Uterus (tissue), 2 donors: ENCODE data around the gene DNAJC15.

Experiments used
- POLR2A ChIP-seq, 2 donors: fragments of 450-650 bp; IDR thresholded peaks; one replicate each; pipeline ENCODE4 v1.6.1; 2016; ENCODE audit warnings: antibody characterized with exemption in 2 of 2, mild to moderate bottlenecking in 1 of 2, moderate library complexity in 1 of 2
- TF ChIP-seq, protein P1 (sequence below), 4 experiments: fragments of 200-600 bp in 2 of 4; fragments of 450-650 bp in 2 of 4; sonication (generic) in 2 of 4; IDR thresholded peaks; one replicate each; pipeline ENCODE4 v1.5.1; 2016 to 2019; ENCODE audit warnings: antibody characterized with exemption in 4 of 4, mild to moderate bottlenecking in 2 of 4, moderate library complexity in 1 of 4

GRCh38 chr13:43020794-43021193 is 2.6 kb upstream of the DNAJC15 start:
- TF ChIP-seq, protein P1, sequence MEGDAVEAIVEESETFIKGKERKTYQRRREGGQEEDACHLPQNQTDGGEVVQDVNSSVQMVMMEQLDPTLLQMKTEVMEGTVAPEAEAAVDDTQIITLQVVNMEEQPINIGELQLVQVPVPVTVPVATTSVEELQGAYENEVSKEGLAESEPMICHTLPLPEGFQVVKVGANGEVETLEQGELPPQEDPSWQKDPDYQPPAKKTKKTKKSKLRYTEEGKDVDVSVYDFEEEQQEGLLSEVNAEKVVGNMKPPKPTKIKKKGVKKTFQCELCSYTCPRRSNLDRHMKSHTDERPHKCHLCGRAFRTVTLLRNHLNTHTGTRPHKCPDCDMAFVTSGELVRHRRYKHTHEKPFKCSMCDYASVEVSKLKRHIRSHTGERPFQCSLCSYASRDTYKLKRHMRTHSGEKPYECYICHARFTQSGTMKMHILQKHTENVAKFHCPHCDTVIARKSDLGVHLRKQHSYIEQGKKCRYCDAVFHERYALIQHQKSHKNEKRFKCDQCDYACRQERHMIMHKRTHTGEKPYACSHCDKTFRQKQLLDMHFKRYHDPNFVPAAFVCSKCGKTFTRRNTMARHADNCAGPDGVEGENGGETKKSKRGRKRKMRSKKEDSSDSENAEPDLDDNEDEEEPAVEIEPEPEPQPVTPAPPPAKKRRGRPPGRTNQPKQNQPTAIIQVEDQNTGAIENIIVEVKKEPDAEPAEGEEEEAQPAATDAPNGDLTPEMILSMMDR (IDR thresholded peaks at IDR 0.05), result no peak
- no peak for TF ChIP-seq POLR2A (IDR thresholded peaks at IDR 0.05)
